Transverse colon (tissue), 3 donors: ENCODE results near the gene KRT81.

Source experiments
- CTCF ChIP-seq, 5 experiments: fragments of 200-600 bp in 3 of 5; fragments of 450-650 bp in 2 of 5; sonication (generic) in 3 of 5; IDR thresholded peaks; 1 replicate in 2 of 5; 2 replicates in 3 of 5; pipeline ENCODE4 v1.5.1; 2016 to 2017; ENCODE audit warnings: antibody characterized with exemption in 5 of 5, inconsistent platforms in 3 of 5, mild to moderate bottlenecking in 2 of 5, moderate library complexity in 1 of 5
- POLR2A ChIP-seq: fragments of 450-650 bp; IDR thresholded peaks from one replicate; pipeline ENCODE4 v1.6.1; 2016; ENCODE audit warnings: antibody characterized with exemption, mild to moderate bottlenecking, moderate library complexity

DNA sequence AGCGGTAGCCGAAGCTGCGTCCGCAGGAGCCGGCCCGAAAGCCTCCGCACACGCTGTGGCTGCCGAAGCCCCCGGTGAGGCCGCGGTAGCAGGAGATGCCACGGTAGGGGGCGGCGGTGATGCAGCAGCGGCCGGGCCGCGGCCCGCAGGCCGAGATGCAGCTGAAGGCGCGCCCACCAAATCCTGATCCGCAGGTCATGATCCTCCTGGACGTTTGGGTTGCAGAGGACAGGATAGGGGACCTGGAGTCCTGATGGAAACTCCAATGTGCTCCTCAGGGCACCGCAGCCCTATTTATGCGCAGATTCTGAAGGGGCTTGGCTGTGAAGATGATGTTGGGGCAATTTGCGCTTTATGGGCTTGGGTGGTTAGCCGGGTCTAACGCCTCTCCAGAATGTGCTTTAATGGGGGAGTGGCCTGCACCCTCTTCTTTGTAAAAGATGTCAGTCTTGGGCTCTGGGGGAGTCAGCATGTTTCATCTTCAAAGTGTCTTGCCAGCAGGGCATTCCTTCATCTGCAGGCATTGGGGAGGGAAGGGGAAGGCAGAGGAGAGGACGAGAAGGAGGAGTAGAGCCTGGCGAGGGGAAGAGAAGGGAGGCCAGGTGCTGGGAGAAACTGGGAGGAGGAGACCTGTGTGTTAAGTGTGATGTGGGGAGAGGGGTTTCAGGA is at the start of gene KRT81:
- TF ChIP-seq CTCF (IDR thresholded peaks at IDR 0.05) = no peak
- TF ChIP-seq POLR2A = no peak
